NOMO-1 treated with DMSO at 0.1 percent for 48 hours (cell line): ENCODE results near the gene SOX1.

Experiments used
- DNase-seq: peaks from one replicate; lab custom pipeline; 2025; ENCODE audit not compliant: unreplicated experiment; lab: John Stamatoyannopoulos, UW

SOX1 gene

GRCh38 chr13:112071723-112072533 lies 5.0 kb downstream of the SOX1 start:
- DNase-seq = no peak

GRCh38 chr13:112072534-112073244 lies 5.7 kb downstream of the SOX1 start:
- no peak for DNase-seq

- no peak for DNase-seq
Observed at GRCh38 chr13:112073245-112074138, 6.5 kb downstream of the SOX1 start.

- DNase-seq = no peak
Observed at GRCh38 chr13:112074139-112074865, 7.4 kb downstream of the SOX1 start.

GRCh38 chr13:112077729-112078128 lies 10.8 kb downstream of the SOX1 start:
- no peak for DNase-seq

- DNase-seq = no peak
Observed at GRCh38 chr13:112078216-112078615, 11.3 kb downstream of the SOX1 start.

GRCh38 chr13:112078879-112079531 lies 12.1 kb downstream of the SOX1 start:
- no peak for DNase-seq

GRCh38 chr13:112079696-112080095 lies 12.7 kb downstream of the SOX1 start:
- DNase-seq = no peak

- no peak for DNase-seq
Observed at GRCh38 chr13:112083971-112084370, 17.0 kb downstream of the SOX1 start.

- DNase-seq = no peak
Observed at GRCh38 chr13:112092453-112092852, 25.5 kb downstream of the SOX1 start.

- no peak for DNase-seq
Observed at GRCh38 chr13:112095354-112095753, 28.4 kb downstream of the SOX1 start.

GRCh38 chr13:112096959-112097358 lies 30.0 kb downstream of the SOX1 start:
- no peak for DNase-seq

GRCh38 chr13:112097770-112098169 lies 30.8 kb downstream of the SOX1 start:
- no peak for DNase-seq

- DNase-seq = no peak
Observed at GRCh38 chr13:112098699-112099098, 31.8 kb downstream of the SOX1 start.

- DNase-seq = no peak
Observed at GRCh38 chr13:112101360-112101930, 34.5 kb downstream of the SOX1 start.

- no peak for DNase-seq
Observed at GRCh38 chr13:112102243-112102642, 35.3 kb downstream of the SOX1 start.

GRCh38 chr13:112103260-112103838 lies 36.4 kb downstream of the SOX1 start:
- DNase-seq = no peak

GRCh38 chr13:112103961-112104880 lies 37.3 kb downstream of the SOX1 start:
- no peak for DNase-seq

- DNase-seq = no peak
Observed at GRCh38 chr13:112104881-112105234, 37.9 kb downstream of the SOX1 start.
